Heart right ventricle (tissue), 16 donors: ENCODE measurements around the gene NAALADL2. TPM values are rescaled to one million over a fixed set of nuclear protein-coding genes. Genes with fewer than 3 reads are reported as not detected.

ENCODE experiments used
- ATAC-seq, 8 donors: fragments of 200-7000 bp; cut with Tn5 transposase; one replicate each; pipeline ENCODE4 v1.9.1; 2020; ENCODE audit warnings: mild to moderate bottlenecking in 8 of 8, moderate library complexity in 8 of 8, moderate number of reproducible peaks in 1 of 8
- DNase-seq, 2 donors: peaks; one replicate each; pipeline ENCODE4 v3.0.0-alpha.2; 2020
- H3K27ac ChIP-seq, 10 donors: fragments of 200-600 bp; sonication (generic) in 2 of 10; one replicate each; pipeline versions ENCODE4 v1.5.0 to v1.8.0; 2020 to 2022; ENCODE audit warnings: mild to moderate bottlenecking in 3 of 10
- H3K27me3 ChIP-seq, 7 donors: fragments of 200-600 bp; one replicate each; pipeline ENCODE4 v1.8.0; 2021 to 2022; ENCODE audit warnings: mild to moderate bottlenecking in 2 of 7
- H3K36me3 ChIP-seq, 9 donors: fragments of 200-600 bp; sonication (generic) in 1 of 9; one replicate each; pipeline versions ENCODE4 v1.5.0 to v1.8.0; 2020 to 2022; ENCODE audit warnings: mild to moderate bottlenecking in 2 of 9
- H3K4me1 ChIP-seq, 9 donors: fragments of 200-600 bp; sonication (generic) in 1 of 9; one replicate each; pipeline versions ENCODE4 v1.5.0 to v1.8.0; 2020 to 2022; ENCODE audit warnings: mild to moderate bottlenecking in 4 of 9
- H3K4me3 ChIP-seq, 10 donors: fragments of 200-600 bp; sonication (generic) in 2 of 10; one replicate each; pipeline versions ENCODE4 v1.5.0 to v1.8.0; 2020 to 2022; ENCODE audit warnings: mild to moderate bottlenecking in 7 of 10, moderate library complexity in 2 of 10
- H3K9me3 ChIP-seq, 11 donors: fragments of 200-600 bp in 10 of 11; sonication (generic) in 2 of 11; one replicate each; pipeline versions ENCODE4 v1.5.0 to v1.8.0; 2013 to 2022; ENCODE audit warnings: mild to moderate bottlenecking in 2 of 11, control low read depth in 1 of 11, moderate library complexity in 1 of 11
- CTCF ChIP-seq, 9 donors: fragments of 200-600 bp; sonication (generic) in 2 of 9; IDR thresholded peaks; one replicate each; pipeline versions ENCODE4 v1.5.0 to v1.8.0; 2021 to 2022; ENCODE audit warnings: antibody characterized with exemption in 9 of 9, mild to moderate bottlenecking in 5 of 9, moderate library complexity in 1 of 9
- WGBS, 2 donors: extraction: QIAGEN DNeasy Blood & Tissue Kit; methylation state at CpG; one replicate each; pipeline ENCODE4 v1.1.7; 2013; ENCODE audit warnings: inconsistent platforms in 1 of 2; 5-methylcytosine and 5-hydroxymethylcytosine counted together
- intact Hi-C, 10 donors: fragments of 100-400 bp; cut with DNase I; formaldehyde crosslinking; loops; one replicate each; pipeline versions ENCODE4 v1.11.1 to v1.14.2; 2022
- polyA plus RNA-seq, 2 donors: library from polyadenylated mRNA; stranded (reverse); fragments of 200-250 nt; gene quantifications; one replicate each; pipeline ENCODE4 v1.2.3, GENCODE V29; 2013
- total RNA-seq, 10 donors: library from RNA; stranded (reverse); fragmentation: NEBNext Ultra II Directional in 3 of 10; extraction: Animal tissue kit (Norgen Biotek cat#: 25700) in 3 of 10; gene quantifications; one replicate each; pipeline versions ENCODE4 v1.2.1 to v1.2.4, GENCODE V29; 2021 to 2023
- donor health status: Arrhythmogenic right ventricular cardiomyopathy.
- donor health status: ischemic (EF 13 %, LVEDD 7.1; RV severe dilation, severe dysfunction).
- donor health status: healthy with polysubstance abuse.
- donor health status: DM: no; HTN: yes; CAD: no.
- donor health status: DM: no; HTN: no; CAD: no.
- donor health status: ischemic (EF 25% LVEDD 6.9; RV normal size, moderate dysfunction).
- donor health status: ischemic (EF 25% LVEDD 5.7; RV mildly dilated, moderate dysfunction).
- donor health status: healthy.
- donor health status: DM: yes; HTN: yes; CAD: no.
- donor health status: Ischemic cardiomyopathy.
- donor health status: ischemic (EF 35%, LVEDD 5.7; RV mildly dilated, moderate dysfunction).
- donor health status: nonischemic (EF 11% LVEDD 7.7; RV severe dilation, severe dysfunction).
- donor health status: DM: yes; HTN: yes; CAD: no.
- donor health status: PGD.
- donor health status: ischemic (EF 29% LVEDD 5.4; RV normal size, mild dysfunction).
- donor health status: nonischemic (EF 23%, LVEDD 6.1; RV moderate dilation, normal function).

NAALADL2 gene
- total and polyA plus RNA-seq, 12 donors: 0.36 to 11.9 (median 5.2) TPM

DNA sequence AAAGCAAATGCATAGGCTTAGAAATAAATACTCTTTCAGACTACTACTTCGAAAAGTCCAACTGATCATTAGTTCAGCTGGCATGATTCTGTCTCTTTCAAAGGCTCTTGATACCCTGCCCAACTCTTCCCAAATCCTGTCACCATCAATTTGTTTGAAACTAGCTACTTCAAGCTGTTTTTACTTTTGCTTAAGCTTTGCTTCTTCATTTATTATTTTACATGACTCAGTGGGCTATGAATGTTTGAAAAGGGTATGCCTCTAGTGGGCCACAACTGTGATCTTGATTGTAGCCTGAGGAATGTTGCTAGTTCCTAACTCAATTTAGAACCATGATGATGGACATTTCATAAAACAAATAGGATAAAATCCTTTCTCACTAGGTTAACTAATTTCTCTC, 340.8 kb downstream of the NAALADL2 start:
- ATAC-seq (no peak), DNase-seq (no peak)
- WGBS, 2 donors: 88 to 96% methylated on average over 1 of the region's 1 CpG
- H3K4me1 ChIP-seq: peaks cover 0 to 9% (median 0%) of the 10 kb centered on the region in 9 donors
- H3K27ac ChIP-seq: no peak overlapping the region
- H3K4me3 ChIP-seq: no peak overlapping the region
- intact Hi-C loops: no loop called here
- no peak for TF ChIP-seq CTCF (IDR thresholded peaks at IDR 0.05)
- H3K36me3 ChIP-seq: no peaks in the 10 kb centered on the region
- H3K9me3 ChIP-seq: peaks cover 0 to 12% (median 0%) of the 10 kb centered on the region in 11 donors
- H3K27me3 ChIP-seq: no peaks in the 10 kb centered on the region

GRCh38 chr3:175200391-175201095, 341.4 kb downstream of the NAALADL2 start:
- TF ChIP-seq CTCF (IDR thresholded peaks at IDR 0.05): no peak
- no peak for ATAC-seq
- peaks cover 0 to 17% (median 0%) of the 10 kb centered on the region in 11 donors for H3K9me3 ChIP-seq
- intact Hi-C loops: no loop called here
- no peak for DNase-seq
- H3K27ac ChIP-seq: no peak overlapping the region
- no peaks in the 10 kb centered on the region for H3K36me3 ChIP-seq
- H3K4me3 ChIP-seq: no peak overlapping the region
- 24 to 37% methylated on average over 2 of the region's 2 CpGs for WGBS, 2 donors
- peaks cover 0 to 9% (median 0%) of the 10 kb centered on the region in 9 donors for H3K4me1 ChIP-seq
- H3K27me3 ChIP-seq: no peaks in the 10 kb centered on the region

GRCh38 chr3:175207361-175207760, 348.2 kb downstream of the NAALADL2 start:
- H3K36me3 ChIP-seq: no peaks in the 10 kb centered on the region
- DNase-seq: no peak
- H3K4me1 ChIP-seq: no peaks in the 10 kb centered on the region
- H3K9me3 ChIP-seq: peaks cover 0 to 11% (median 0%) of the 10 kb centered on the region in 11 donors
- no peak for ATAC-seq
- TF ChIP-seq CTCF (IDR thresholded peaks at IDR 0.05): no peak
- no peak overlapping the region for H3K4me3 ChIP-seq
- intact Hi-C loops: no loop called here
- H3K27ac ChIP-seq: no peak overlapping the region
- WGBS, 2 donors: 69 to 78% methylated on average over 3 of the region's 3 CpGs
- no peaks in the 10 kb centered on the region for H3K27me3 ChIP-seq

GRCh38 chr3:175208326-175208725, 349.2 kb downstream of the NAALADL2 start:
- Histone ChIP-seq H3K4me3 (no peak overlapping the region), H3K9me3 (peaks cover 0 to 11% (median 0%) of the 10 kb centered on the region in 11 donors), H3K4me1 (no peaks in the 10 kb centered on the region), H3K27ac (no peak overlapping the region), H3K27me3 (no peaks in the 10 kb centered on the region), H3K36me3 (no peaks in the 10 kb centered on the region)
- DNase-seq (no peak), ATAC-seq (no peak)
- 71 to 78% methylated on average over 5 of the region's 5 CpGs for WGBS, 2 donors
- intact Hi-C loops: no loop called here
- no peak for TF ChIP-seq CTCF (IDR thresholded peaks at IDR 0.05)
